NCI-H345 treated with DMSO at 0.1 percent for 48 hours (cell line): ENCODE data around the gene UAP1L1.

Source experiments
- DNase-seq: peaks from one replicate; lab custom pipeline; 2025; ENCODE audit not compliant: unreplicated experiment; lab: John Stamatoyannopoulos, UW

UAP1L1 gene

DNA sequence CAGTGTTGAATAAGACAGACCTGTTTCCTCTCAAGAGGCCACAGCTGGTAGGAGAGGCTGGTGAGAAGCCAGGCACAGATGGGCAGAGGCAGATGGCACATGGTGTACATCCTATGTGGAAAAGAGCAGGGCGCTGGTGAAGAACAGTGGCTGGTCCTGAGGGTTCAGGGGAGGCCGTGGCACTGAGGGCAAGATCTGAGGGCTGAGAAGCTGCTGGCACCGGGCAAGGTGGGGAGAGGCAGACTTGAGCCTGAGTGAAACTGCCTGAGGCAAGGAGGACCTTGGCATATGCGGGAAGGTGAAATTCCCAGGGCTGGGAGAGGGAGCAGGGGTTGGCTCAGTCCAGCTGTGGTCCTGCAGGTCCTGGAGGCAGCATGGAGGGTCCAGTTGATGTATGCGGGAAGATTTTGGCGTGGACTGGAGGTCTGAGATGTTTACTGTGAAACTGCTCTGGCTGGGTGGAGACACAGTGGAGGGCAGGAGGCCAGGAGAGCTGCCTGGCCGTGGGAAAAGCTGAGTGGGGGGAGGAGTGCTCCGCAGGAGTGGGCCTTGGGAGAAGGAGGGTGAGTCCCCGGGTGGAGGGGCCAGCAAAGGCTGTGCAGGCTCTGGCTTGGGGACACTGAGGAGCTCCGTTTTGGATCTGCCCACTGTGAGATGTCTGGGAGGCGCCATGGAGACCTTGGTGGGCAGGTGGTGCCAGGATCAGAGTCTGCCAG lies 12.1 kb downstream of the UAP1L1 start:
- DNase-seq, result no peak

DNA sequence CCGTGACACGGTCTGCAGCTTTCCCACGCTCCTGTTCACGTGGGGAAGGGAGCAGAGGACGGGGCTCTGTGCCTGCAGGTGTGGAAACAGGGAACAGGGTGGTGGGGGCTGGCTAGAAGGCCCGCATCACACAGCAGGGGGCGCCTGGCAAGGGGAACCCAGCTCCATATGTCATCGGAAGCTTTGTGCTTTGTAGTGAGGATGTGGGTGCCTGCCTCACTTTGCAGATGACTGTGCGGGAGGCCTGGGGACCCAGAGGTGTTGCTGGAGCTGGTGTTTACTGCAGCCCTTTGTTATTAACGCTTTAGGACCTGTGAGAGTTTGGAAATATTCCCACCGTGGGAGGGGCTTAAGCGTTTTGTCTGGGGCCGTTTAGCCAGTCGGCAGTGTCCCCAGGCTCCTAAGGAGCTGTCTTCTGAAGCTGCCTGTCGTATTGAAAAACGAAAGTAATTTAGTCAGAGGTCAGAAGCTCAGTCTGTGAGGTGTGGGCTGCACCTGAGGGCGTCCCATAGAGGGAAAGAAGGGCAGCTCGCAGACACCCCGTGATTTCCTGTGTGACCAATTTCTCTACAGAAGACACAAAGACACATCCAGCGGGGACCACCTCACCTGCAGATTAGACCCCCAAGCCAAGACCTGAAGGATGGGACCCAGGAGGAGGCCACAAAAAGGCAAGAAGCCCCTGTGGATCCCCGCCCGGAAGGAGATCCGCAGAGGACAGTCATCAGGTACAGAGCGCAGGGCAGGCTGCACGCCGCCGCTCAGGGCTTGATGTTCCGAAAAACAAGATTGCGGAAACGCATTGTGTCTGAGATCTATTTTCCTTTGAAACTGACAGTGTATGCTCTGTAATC lies 18.6 kb downstream of the UAP1L1 start:
- no peak for DNase-seq

DNA sequence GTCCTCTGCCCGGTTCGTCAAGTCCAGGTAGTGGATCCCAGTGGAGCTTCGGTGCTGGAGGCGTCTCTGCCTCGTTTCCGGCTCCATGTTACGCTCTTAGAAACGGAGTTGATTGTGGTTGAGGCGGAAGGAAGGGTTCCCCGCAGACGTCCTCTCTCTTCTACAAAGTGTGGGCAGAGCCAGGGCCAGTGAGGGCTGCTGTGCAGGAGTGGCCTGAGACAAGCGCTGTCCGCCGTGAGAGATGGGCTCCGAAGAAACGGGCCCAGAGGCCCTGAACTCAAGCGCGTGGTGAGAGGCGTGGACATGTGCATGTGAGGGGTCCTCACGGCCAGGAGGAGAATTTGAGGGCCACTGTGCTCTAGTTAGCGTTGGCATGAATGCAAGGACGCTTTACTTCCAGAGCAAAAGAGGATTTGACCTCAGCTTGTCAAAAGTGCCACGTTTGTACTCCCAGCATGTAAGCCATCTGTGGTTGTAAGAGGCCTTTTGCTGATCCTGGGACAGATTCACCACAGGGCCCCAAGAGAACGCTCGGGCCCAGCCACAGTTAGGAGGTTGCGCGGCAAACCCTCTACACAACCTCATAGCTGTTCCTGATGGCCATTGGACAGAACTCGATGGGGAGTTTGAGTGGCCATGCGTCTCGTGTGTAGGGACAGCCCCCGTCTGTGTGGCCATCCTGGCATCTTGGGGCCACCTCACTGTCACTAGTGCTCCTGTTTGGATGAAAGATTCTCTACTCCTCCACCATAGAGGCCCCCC lies 19.6 kb downstream of the UAP1L1 start:
- DNase-seq, result no peak

DNA sequence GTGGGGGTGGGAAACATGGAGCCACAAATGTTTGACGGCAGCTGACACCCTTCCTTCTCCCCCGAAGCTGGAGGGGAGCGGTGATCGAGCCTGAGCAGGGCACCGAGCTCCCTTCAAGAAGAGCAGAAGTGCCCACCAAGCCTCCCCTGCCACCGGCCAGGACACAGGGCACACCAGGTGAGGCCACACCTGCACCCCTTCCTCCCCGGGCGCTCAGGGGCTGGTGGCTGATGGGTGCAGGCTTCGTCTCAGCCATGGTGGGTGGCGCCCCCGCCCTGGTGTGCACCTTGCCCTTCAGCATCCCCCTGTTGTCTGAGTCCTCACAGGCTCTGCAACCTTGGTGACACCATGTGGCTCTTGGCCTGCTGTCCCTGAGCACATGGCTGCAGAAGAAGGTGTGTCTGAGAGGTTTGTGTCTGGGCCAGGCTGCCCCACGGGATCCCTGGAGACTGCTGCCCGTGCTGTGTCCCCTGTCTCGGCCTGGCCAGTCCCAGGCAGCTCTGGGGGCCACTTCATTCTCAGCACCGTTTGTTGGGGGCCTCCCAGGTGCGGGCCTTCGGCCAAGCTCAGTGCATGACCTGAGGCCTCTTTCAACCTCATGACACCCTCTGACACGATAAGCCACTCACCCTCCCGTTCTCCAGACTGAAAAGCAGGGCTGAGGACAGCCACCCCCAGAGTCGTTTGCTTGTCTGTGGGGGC lies 20.6 kb downstream of the UAP1L1 start:
- no peak for DNase-seq

DNA sequence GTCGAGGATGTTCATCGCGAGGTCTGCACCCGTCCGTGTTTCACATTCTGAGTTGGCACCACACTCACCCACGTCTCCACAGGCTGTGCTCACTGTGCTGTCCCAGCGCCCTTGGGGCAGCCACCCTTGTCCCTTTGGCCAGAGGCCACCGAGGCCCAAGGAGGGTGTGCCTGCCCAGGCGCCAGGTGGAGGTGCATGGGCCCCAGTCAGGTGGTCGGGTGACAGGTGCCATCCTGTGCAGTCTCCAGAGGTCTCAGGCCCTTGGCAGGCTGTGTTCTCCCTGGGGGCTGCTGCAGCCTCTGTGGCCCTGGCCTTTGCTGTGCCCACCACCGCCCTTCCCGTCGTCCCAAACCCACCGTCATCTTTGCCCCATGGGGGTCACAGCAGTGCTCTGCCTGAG lies 21.9 kb downstream of the UAP1L1 start:
- DNase-seq, result no peak

DNA sequence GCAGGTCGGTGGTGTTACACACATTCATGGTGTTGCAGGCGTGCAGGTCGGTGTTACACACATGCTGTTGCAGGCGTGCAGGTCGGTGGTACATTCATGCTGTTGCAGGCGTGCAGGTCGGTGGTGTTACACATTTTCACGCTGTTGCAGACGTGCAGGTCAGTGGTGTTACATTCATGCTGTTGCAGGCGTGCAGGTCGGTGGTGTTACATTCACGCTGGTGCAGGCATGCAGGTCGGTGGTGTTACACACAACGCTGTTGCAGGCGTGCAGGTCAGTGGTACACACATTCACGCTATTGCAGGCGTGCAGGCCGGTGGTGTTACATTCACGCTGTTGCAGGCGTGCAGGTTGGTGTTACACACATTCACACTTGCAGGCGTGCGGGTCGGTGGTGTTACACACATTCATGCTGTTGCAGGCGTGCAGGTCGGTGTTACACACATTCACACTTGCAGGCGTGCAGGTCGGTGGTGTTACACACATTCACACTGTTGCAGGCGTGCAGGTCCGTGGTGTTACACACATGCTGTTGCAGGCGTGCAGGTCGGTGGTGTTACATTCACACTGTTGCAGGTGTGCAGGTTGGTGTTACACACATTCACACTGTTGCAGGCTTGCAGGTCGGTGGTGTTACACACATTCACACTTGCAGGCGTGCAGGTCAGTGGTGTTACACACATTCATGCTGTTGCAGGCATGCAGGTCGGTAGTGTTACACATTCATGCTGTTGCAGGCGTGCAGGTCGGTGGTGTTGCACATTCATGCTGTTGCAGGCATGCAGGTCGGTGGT lies 26.1 kb downstream of the UAP1L1 start:
- no peak for DNase-seq

DNA sequence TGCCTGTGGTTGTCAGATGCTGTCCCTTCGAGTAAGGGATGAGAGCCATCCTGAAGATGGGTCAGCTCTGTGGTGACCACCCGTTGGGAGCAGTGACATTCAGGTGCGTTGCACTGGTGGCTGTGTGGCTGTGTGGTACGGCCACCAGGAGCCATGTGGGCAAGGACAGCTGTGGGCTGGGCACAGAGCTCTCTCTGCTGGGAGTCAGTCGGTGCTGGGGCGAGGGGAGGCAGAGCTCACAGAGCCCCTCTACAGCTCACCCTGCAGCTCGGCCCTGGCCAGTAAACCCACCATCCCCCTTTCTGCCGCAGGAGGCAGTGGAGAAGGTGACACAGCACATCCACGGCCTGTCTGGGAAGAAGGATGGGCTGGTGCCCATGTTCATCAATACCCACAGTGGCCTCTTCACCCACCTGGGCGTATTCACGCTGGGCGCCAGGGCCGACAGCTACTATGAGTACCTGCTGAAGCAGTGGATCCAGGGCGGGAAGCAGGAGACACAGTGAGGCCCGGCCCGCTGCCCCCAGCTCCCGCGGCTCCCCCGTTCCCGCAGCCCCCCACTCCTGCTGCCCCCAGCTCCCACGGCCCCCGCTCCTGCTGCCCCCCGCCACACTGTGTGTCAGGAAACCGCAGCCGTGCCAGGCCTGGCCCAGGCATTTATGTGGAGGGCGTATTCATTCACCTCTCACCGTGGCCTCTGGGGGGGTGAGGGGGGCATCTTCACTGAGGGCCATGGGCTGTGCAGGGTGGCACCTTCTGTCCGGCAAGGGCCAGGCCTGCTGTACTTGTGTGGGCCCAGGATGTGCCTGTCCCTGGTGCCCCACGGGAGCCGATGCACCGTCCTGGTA lies 28.7 kb downstream of the UAP1L1 start:
- DNase-seq, result no peak

DNA sequence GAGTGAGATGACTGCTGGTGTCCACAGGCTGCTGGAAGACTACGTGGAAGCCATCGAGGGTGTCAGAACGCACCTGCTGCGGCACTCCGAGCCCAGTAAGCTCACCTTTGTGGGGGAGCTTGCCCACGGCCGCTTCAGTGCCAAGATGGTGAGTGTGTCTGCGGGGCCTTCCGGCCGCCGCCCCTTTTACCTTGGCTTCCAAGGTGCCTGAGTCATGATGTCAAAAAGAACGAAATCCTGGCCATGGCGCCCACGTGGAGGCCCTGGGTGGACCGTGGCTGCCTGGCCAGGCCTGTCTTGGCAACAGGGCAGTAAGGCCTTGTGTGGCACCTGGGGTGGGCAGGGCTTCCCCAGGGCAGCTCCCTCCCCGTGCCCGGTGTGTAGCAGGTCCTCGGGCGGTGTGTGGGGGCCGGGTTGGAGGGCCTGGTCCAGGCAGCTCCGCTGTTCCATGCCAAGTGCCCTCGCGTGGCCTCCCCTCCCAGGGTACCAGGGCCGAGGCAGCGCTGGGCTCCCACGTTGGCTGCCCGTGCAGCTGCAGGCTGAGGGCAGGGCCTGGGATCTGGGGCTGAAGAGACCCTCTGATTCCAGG lies 29.4 kb downstream of the UAP1L1 start:
- no peak for DNase-seq

DNA sequence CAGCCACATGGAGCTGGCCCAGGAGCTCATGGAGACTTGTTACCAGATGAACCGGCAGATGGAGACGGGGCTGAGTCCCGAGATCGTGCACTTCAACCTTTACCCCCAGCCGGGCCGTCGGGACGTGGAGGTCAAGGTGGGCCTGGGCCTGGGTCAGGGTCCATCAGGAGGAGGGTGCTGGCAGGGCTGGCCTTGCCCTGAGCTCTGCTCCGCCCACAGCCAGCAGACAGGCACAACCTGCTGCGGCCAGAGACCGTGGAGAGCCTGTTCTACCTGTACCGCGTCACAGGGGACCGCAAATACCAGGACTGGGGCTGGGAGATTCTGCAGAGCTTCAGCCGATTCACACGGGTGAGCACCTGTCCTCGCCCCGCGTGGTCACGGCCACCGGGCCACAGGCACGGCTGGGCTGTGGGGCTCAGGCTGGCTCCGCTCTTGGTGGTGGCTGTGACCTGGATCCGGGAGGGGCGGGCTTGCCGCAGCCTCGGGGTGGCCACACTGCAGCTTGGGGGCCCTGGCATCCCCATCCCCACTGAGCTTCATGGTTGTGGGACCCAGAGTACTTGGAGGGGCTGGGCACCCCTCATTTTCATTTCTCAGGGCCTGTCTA lies 30.1 kb downstream of the UAP1L1 start:
- DNase-seq, result no peak

DNA sequence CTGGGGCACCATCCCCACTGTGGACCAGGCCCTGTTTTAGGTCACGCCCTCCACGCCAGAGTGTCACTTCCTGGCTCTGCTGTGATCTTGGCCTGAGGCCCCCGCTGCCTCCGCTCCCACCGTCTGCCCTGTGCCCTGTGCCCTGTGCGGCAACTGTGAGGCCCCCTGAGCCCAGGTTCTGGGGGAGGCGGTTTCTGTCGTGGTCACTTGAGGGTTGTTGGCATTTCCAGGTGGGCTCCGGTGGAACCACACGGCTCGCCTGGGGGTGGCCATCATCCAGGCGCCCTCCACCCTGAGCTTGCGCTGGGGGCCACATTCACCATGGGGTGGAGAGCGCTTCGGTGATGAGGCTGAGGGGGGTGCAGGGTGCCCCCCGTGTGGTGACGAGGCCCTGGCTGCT lies 30.7 kb downstream of the UAP1L1 start:
- no peak for DNase-seq

DNA sequence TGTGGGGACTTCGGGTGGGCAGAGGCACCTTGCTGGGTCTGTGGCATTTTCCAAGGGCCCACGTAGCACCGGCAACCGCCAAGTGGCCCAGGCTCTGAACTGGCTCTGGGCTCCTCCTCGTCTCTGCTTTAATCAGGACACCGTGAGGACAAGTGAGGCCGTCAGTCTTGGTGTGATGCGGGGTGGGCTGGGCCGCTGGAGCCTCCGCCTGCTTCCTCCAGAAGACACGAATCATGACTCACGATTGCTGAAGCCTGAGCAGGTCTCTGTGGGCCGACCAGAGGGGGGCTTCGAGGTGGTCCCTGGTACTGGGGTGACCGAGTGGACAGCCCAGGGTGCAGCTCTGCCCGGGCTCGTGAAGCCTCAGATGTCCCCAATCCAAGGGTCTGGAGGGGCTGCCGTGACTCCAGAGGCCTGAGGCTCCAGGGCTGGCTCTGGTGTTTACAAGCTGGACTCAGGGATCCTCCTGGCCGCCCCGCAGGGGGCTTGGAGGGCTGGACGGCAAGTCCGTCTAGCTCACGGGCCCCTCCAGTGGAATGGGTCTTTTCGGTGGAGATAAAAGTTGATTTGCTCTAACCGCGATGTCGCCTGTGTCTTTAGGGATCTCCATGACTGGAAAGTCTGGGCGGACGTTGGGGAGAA lies 31.4 kb downstream of the UAP1L1 start:
- no peak for DNase-seq

DNA sequence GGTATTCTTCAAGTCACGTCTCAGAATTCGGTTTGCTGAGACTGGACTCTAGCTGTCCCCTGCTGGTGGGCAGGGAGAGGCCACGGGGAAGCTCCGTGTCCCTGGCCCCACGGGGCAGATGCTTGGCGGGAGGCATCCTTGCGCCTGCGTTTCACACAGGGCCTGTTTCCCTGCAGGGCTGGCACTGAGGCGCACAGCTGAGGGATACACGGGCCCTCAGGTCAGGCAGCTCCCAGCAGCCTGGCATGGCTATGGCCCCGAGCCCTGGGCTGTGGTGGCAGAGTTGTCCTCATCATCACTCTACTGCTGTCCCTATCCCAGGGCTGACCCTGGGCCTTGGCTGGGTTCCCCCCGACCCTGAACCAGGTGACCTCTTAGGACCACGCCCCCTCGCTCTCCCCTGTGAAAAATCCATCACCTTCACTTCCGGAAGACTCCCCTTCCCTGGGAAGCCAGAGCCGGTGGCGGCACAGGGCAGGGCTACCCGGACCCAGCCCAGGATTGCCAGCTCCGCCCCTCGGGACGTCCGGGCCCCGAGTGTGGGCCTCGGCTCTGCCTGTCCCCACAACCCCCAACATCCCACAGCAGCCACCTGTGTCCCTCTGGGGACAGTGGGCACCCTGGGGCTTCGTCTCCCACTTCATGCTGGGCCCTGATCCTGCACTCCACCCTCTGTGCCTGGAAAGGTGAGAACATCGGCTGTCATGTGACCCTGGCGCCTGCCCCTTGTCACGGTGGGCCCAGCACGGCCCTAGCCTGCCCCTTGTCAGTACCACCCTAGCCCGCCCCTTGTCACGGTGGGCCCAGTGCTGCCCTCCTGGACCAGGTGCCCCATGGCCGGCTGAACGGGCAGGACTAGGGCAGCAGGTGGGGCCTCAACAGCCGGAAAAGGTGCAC lies 32.2 kb downstream of the UAP1L1 start:
- DNase-seq, result no peak

DNA sequence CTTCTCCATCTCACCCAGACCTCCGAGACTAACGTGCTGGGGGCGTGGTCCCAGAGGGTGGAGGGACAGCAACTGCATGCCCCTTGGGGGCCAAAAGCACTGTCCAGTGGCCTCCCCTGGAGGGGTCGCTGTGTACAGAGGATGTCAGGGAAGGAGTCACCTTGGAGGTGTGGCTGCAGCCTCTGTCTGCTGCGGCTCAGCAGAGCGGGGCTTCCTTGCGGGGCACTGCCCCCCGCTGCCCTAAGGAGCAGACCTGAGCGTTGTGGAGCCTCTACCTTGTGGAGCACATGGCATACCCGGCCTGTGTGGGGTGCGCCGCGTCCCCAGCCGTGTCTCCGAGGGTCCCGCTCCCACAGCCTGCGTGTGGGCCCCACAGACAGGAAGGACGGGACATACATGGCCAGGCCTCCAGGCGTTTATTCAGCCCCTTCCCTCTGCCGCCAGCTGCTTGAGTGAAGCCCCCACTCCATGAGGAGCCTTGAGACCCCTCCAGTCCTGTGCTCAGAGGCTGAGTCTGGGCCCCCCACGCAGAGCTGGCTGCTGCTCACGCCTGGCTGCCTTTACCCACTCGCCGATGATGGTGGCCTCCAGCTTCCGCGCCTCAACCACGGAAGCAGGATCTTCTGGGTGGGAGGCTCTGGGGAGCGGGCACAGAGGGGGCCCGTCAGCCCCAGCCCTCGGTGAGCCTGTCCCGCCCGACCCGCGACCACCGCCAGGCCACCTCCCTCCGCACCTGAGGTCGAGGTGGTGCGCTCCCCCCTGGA lies 33.0 kb downstream of the UAP1L1 start:
- DNase-seq, result no peak

DNA sequence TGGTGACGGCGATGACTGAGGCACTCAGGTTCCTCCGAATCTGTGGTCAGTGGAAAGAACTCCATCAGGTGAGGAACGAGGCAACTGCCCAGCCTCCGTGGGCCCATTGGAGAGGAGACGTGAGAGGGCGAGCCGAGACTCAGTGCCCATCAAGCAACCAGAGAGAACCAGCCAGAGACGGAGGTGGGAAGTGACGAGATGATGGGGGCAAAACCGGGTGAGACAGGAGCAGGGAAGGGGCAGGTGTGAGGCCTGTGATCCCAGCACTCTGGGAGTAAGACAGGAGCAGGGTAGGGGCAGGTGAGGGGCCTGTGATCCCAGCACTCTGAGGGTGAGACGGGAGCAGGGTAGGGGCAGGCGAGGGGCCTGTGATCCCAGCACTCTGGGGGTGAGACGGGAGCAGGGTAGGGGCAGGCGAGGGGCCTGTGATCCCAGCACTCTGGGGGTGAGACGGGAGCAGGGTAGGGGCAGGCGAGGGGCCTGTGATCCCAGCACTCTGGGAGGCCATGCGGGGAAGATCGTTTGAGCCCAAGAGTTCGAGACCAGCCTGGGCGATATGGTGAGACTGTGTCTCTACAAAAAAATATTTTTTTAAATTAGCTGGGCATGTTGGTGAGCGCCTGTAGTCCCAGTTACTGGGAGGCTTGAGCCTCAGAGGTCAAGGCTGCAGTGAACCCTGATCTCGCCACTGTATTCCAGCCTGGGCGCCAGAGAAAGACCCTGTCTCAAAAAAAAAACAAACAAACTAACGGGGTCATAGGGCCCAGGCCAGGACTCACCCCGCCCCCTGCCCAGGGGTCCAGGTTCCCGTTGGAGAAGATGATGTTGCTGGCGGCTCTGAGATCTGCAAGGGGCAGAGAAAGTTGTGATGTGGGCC lies 33.8 kb downstream of the UAP1L1 start:
- no peak for DNase-seq

DNA sequence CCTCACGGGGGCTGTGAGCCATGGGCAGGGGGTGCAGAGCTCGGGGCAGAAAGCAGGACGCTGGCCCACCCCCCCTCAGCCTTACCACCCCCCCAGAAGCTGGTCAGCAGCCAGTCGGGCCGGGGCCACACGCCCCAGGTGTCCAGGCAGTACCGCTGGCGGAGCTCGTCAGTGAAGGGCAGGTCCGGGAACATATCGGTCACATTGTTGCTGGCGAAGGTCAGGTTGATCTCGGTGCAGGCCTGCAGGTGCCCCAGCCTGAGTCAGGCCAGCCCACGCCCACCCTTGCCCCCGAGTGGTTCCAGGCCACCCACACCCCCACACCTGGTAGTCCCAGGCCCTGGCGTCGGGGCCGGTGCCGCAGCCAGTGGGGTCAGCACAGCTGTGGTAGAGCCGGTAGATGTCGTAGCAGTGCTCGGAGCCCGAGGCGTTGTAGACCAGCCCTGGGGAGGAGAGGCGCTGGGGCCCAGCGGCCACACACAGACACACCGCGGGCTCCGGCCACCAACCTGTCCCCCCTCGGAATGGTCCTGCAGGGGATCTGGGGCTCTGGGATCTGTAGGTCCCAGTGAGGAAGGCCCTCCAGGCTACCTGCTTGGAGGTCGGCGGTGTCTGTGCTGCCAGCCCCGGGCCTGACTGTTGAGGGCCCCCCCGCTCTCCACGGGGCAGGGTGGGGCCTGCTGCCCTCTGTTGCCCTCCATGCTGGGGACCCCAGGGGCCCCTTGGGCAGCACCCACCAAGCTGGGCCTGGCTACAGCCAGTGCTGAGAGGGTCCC lies 34.7 kb downstream of the UAP1L1 start:
- no peak for DNase-seq
